A172 (cell line): ENCODE data around the gene MKNK2. TPM values are rescaled to one million over a fixed set of nuclear protein-coding genes. Genes with fewer than 3 reads are reported as not detected.
"Not testable (repeated sequence)": the region's sequence is repeated elsewhere in the genome, so short reads cannot be mapped to it uniquely, and the experiment has no call there.

Source experiments
- DNase-seq: peaks from one replicate; pipeline ENCODE4 v3.0.0-alpha.2; 2015; ENCODE audit warnings: low spot score
- total RNA-seq: library from RNA; depleted of rRNA; stranded (reverse); fragments of >200 nt; shearing (Covaris generic); gene quantifications from 2 replicates; pipeline ENCODE4 v1.2.3, GENCODE V29; 2014; rRNA removed

MKNK2 gene
- total RNA-seq, 1 experiment from 2014 or later = 53.8 TPM

DNA sequence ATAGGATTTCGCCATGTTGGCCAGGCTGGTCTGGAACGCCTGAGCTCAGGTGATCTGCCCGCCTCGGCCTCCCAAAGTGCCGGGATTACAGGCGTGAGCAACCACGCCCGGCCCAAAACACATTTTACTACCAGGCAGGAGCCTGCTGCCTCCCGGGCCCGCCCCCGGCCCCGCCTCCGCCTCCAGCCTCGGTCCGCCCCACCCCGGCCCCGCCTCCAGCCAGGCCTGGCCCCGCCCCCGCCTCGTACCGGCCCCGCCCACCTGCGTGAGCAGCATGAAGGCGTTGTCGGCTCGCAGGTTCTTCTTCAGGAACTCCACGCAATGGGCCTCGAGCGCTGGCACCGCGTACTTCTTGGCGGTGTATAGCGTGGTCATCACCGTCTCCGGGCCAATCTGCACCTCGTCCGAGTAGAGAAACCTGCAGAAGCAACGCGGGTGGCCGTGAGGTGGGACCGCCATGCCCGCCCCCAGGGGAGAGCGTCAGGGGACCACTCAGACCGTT, 58.2 kb downstream of the MKNK2 start:
- DNase-seq = no peak

DNA sequence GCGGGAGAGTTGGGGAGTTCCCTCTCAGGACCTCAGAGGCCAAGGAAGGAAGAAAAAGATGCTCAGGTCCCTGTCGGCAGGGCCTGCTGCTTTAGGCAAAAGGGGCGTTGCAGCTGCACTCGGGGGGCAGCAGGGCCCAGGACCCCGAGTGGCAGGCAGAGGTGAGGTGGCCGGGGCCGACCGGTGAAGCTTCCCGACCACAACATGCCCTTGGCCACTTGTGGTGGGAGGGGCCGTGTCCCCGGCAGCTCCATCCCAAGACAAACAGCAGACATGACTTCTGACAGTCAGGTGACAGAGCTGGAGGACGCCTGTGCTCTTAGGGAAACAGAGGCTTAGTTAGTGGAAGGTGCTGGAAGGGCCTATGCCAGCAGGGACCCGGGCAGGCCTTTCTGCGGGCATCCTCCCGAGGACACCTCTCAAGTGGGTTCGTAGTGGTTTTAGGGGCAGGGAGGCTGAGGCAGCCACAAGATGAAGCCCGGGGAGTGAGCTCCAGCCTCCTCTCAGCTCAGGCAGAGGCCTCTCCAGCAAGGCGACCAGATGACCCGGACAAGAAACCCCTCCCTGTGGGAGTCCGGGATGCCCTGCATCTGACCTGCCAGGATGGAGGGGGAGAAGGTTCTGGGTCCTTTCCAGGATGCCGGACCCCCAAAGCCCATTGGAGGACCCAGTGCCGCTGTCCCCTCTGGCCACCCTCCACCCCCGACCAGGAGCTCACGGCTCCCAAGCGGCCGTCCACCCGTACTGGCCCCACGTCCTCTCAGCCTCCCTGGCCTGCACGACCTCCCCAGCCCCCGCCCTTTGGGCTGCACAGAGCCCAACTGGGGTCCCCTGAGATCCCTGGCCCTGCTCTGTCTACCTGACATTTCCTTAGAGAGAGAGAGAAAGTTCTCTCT, 59.8 kb downstream of the MKNK2 start:
- DNase-seq = no peak

DNA sequence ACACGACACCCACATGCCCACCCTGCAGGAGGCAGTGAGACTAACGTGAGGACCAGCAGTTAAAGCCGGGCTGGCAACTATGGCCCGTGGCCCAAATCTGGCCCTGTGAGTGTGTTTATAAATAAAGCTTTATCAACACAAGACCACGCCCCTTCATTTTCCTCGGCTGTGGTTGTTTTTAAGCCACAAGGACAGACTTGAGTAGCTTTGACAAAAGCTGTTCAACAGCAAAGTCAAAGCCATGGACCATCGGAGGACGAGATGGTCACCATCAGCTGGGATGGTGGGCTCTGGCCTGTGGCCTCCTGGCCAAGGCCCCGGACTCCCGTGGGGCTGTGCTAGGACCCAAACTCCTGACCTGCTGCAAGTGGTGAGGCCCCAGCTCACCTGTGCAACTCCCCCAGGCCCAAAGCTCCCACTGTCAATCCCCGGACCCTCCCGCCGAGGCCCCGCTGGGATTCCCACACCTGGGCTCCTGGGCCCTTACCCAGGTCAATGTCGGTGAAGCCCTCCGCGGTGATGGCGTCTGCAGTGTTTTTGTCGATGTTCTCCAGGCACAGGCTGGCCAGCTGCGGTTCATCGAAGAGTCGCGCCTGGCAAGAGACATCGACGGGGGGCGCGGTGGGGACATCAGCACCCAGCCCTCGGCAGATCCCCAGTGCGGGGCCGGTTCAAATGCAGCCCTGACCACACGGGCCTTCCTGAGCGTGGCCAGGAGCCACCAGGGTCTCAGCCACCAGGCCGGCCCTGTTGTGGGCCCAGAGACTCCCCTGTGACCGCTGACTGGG, 60.6 kb downstream of the MKNK2 start:
- DNase-seq = no peak

DNA sequence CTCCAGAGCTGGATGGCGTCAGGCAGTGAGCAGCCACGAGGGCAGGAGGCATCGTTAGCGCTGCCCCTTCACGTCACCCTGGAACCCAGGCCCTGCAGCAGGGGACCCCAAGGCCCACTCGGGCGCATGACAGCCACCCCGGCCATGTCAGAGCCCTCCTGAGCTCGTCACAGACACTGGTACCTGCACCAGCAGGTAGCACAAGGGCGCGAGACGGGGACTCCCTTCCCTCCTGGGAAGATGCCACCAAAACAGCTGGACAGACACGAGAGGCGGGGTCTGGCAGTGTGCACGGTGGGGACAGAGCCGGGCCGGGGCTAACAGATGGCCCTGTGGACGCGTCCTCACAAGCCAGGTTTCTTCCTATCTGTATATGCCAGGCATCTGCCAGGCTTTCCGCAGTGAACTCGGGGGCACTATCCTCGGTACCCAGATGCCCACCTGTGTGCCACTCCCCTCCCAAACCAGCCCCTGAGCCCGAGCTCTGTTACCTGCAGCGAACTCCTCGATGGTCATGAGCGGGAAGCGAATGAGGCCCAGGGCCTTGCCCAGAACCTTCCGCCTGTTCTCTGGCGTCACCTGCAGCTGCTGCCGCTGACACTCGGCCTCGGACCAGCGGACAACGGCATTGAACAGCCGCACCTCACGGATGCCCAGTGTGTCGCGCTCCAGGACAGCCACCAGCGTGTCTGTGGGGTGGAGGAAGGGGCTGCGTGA, 61.4 kb downstream of the MKNK2 start:
- no peak for DNase-seq

DNA sequence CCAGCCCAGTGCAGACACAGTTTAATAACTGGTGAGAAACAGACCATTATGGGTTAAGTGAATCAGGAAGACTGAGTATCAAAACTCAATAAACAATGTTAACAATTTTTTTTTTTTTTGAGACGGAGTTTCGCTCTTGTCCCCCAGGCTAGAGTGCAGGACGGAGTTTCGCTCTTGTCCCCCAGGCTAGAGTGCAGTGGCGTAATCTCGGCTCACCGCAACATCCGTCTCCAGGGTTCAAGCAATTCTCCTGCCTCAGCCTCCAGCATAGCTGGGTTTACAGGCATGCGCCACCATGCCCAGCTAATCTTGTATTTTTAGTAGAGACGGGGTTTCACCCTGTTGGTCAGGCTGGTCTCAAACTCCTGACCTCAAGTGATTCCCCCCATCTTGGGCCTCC, 62.6 kb downstream of the MKNK2 start:
- not testable (repeated sequence) for DNase-seq

Other genes with a start within 250 kb of the MKNK2 start
- gene ATP8B3, start 239.0 kb downstream of the MKNK2 start, total RNA-seq = 8.6 and 12.4 TPM in 2 replicates
- 8.0 and 30.4 TPM in 2 replicates for gene REXO1, start 202.8 kb downstream of the MKNK2 start, total RNA-seq
- 8.2 and 11.5 TPM in 2 replicates for gene KLF16, start 187.7 kb downstream of the MKNK2 start, total RNA-seq
- gene ABHD17A, start 165.7 kb downstream of the MKNK2 start, total RNA-seq = 72.6 and 120 TPM in 2 replicates
- gene ADAT3, start 145.8 kb downstream of the MKNK2 start, total RNA-seq = 2.3 and 3.7 TPM in 2 replicates
- gene SCAMP4, start 145.8 kb downstream of the MKNK2 start, total RNA-seq = 71.1 and 134 TPM in 2 replicates
- gene CSNK1G2, start 110.1 kb downstream of the MKNK2 start, total RNA-seq = 83.5 and 88.1 TPM in 2 replicates
- gene BTBD2, start 35.5 kb downstream of the MKNK2 start, total RNA-seq = 54.7 and 60.4 TPM in 2 replicates
- gene MOB3A, start 45.1 kb upstream of the MKNK2 start, total RNA-seq = 17.4 and 21.5 TPM in 2 replicates
- 2.7 and 2.8 TPM in 2 replicates for gene IZUMO4, start 45.7 kb upstream of the MKNK2 start, total RNA-seq
- gene AP3D1, start 100.3 kb upstream of the MKNK2 start, total RNA-seq = 167 and 176 TPM in 2 replicates
- 6.5 and 6.8 TPM in 2 replicates for gene DOT1L, start 112.7 kb upstream of the MKNK2 start, total RNA-seq
- 172 and 177 TPM in 2 replicates for gene PLEKHJ1, start 185.1 kb upstream of the MKNK2 start, total RNA-seq
- 41.1 and 42.9 TPM in 2 replicates for gene SF3A2, start 185.6 kb upstream of the MKNK2 start, total RNA-seq
- 8.5 and 10.0 TPM in 2 replicates for gene AMH, start 198.1 kb upstream of the MKNK2 start, total RNA-seq
- not detected in 2 replicates for gene JSRP1, start 205.2 kb upstream of the MKNK2 start, total RNA-seq
- gene PEAK3, start 230.9 kb upstream of the MKNK2 start, total RNA-seq = 0.22 and 1.7 TPM in 2 replicates